Type B pancreatic cell (in vitro differentiated cells): Measurements from ENCODE around the gene ZNF780B. TPM values are rescaled to one million over a fixed set of nuclear protein-coding genes. Genes with fewer than 3 reads are reported as not detected.

Experiments used
- DNase-seq: peaks from one replicate; pipeline ENCODE4 v3.0.0; 2021; ENCODE audit warnings: mixed read lengths; ENCODE audit not compliant: unreplicated experiment; ENCODE audit errors: extremely low spot score
- H3K27ac Mint-ChIP-seq: 2 replicates; pipeline ENCODE4 v1.8.0; 2021; ENCODE audit warnings: mild to moderate bottlenecking, mixed read lengths
- H3K27me3 Mint-ChIP-seq: 2 replicates; pipeline ENCODE4 v1.8.0; 2021; ENCODE audit warnings: mixed read lengths
- H3K36me3 Mint-ChIP-seq: 2 replicates; pipeline ENCODE4 v1.8.0; 2021; ENCODE audit warnings: mixed read lengths
- H3K4me1 Mint-ChIP-seq: one replicate; pipeline ENCODE4 v1.8.0; 2021; ENCODE audit warnings: mixed read lengths; ENCODE audit not compliant: unreplicated experiment
- H3K4me3 Mint-ChIP-seq: 2 replicates; pipeline ENCODE4 v1.8.0; 2021; ENCODE audit warnings: mild to moderate bottlenecking, mixed read lengths
- H3K9me3 Mint-ChIP-seq: 2 replicates; pipeline ENCODE4 v1.8.0; 2021; ENCODE audit warnings: mixed read lengths
- CTCF ChIP-seq: fragments of 200-600 bp; sonication (generic); conservative IDR thresholded peaks from 2 replicates; pipeline ENCODE4 v1.5.0; 2021; ENCODE audit warnings: antibody characterized with exemption, mild to moderate bottlenecking
- long read RNA-seq: library from polyadenylated mRNA; unstranded; transcript quantifications from one replicate; pipeline ENCODE4 v2.0.0, GENCODE V29; 2020
- total RNA-seq: library from RNA; stranded (reverse); gene quantifications from 2 replicates; pipeline ENCODE4 v1.2.1, GENCODE V29; 2021; ENCODE audit warnings: low replicate concordance

The ZNF780B gene
- 33.0 and 38.8 TPM in 2 replicates for total RNA-seq
- long read RNA-seq, partial matches to known transcripts = 0 of 8 reads
- long read RNA-seq, other reads (novel, unspliced or antisense) = 8 of 8 reads

- no peak for TF ChIP-seq CTCF
- peak; percentile 71 for DNase-seq
- H3K4me1 Mint-ChIP-seq = peaks cover 35% of the 10 kb centered on the region
- peak within 1 kb of the TSS; percentile 100 for H3K4me3 Mint-ChIP-seq
- H3K27ac Mint-ChIP-seq = peak within 1 kb of the TSS; percentile 87
- H3K36me3 Mint-ChIP-seq = peaks cover 32% of the 10 kb centered on the region
- no peaks in the 10 kb centered on the region for H3K27me3 Mint-ChIP-seq
- peaks cover 34% of the 10 kb centered on the region for H3K9me3 Mint-ChIP-seq
These were observed at the start of gene ZNF780B for GRCh38 chr19:40055832-40056504. Gene ZNF780B, minus strand, starts transcription at chr19:40056231. Its CDS starts 5,899 bp downstream, at chr19:40050332.

DNA sequence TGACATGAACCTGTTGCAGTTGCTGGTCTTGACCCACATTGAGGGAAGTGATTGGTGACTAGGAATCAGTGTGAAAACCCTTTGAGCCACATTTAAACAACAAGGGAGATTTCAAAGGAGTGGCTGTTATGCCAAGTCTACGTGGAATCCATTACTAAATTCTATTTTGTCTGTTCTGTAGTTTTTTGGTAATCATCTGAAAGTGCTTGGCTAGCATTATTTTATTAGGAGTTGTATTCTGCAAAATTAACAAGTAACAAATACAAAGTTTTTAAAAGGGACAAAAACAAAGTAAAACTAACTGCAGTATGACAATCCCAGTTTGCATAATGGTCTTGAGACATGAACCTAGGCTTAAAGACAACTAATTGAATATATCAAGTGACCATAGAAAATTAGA is 48.7 kb upstream of the ZNF780B start:
- Mint-ChIP-seq H3K27me3 (peaks cover 15% of the 10 kb centered on the region), H3K27ac (no peak overlapping the region), H3K4me1 (no peaks in the 10 kb centered on the region), H3K36me3 (no peaks in the 10 kb centered on the region), H3K9me3 (no peaks in the 10 kb centered on the region), H3K4me3 (no peak overlapping the region)
- DNase-seq = no peak
- no peak for TF ChIP-seq CTCF

DNA sequence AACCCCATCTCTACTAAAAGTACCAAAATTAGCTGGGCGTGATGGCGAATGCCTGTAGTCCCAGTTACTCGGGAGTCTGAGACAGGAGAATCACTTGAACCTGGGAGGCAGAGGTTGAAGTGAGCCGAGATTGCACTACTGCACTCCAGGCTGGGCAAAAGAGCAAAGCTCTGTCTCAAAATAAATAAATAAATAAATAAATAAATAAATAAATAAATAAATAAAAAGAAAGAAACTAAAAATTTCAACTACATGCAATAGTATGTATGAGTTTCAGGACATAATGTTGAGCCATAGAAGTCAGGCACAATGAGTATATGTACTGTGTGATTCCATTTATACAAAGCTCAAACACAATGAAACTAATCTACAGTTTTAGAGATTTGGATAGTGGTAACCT is 47.6 kb upstream of the ZNF780B start:
- no peak for DNase-seq

GRCh38 chr19:40101813-40102212 is 45.8 kb upstream of the ZNF780B start:
- Mint-ChIP-seq H3K36me3 (no peaks in the 10 kb centered on the region), H3K27ac (no peak overlapping the region), H3K9me3 (no peaks in the 10 kb centered on the region), H3K4me1 (no peaks in the 10 kb centered on the region), H3K4me3 (no peak overlapping the region), H3K27me3 (peaks cover 26% of the 10 kb centered on the region)
- DNase-seq = no peak
- TF ChIP-seq CTCF = no peak

More for the DNA sequence above, 47.6 kb upstream of the ZNF780B start:
- Mint-ChIP-seq H3K4me1 (no peaks in the 10 kb centered on the region), H3K27ac (no peak overlapping the region), H3K36me3 (no peaks in the 10 kb centered on the region), H3K9me3 (no peaks in the 10 kb centered on the region), H3K4me3 (no peak overlapping the region), H3K27me3 (peaks cover 17% of the 10 kb centered on the region)
- no peak for TF ChIP-seq CTCF

- Mint-ChIP-seq H3K27ac (no peak overlapping the region), H3K36me3 (peaks cover 10% of the 10 kb centered on the region), H3K4me1 (peaks cover 23% of the 10 kb centered on the region), H3K27me3 (peaks cover 15% of the 10 kb centered on the region), H3K4me3 (no peak overlapping the region), H3K9me3 (no peaks in the 10 kb centered on the region)
- no peak for TF ChIP-seq CTCF
- no peak for DNase-seq
These were observed 37.4 kb upstream of the ZNF780B start for GRCh38 chr19:40093416-40093815.
